Measurements from ENCODE around the gene GDA.
"Not testable (repeated sequence)": the region's sequence is repeated elsewhere in the genome, so short reads cannot be mapped to it uniquely, and the experiment has no call there.

Gene GDA

DNA sequence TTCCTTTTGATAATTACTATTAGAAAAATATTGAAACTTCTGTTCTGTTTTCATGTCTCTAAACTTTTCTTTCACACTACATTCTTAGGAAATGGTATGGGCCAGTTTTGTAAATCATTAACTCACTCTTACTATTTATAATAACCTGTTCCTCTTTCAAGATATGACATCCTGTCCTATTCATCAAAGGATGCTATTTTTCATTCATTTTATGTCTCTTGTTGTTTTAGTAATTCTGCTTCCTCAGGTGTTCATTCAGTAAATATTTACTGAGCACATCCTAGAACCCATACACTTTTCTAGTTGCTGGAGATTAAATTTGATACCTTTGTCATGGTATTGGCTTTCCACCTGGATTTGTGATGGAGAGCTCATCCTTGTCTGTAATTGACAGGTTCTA lies 58.0 kb downstream of the GDA start:
- DNase-seq (ENCODE audit: low read depth in 2 of 2) = no peak

DNA sequence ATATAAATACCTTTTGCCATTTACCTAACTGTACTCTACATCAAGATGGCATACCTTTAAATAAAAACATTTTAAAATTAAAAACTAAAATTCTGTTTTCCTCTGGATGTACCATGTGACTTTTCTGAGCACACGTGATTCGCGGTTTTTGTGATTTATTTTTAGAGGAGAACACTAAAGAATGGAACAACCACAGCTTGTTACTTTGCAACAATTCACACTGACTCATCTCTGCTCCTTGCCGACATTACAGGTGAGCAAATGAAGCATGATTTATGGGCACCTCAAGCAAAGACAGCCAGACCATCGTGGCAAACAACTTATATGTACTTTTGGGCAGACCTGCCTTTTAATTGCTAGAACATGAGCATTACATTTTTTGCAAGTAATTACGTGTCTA lies 61.3 kb downstream of the GDA start:
- no peak for DNase-seq (ENCODE audit: low read depth in 2 of 2)

DNA sequence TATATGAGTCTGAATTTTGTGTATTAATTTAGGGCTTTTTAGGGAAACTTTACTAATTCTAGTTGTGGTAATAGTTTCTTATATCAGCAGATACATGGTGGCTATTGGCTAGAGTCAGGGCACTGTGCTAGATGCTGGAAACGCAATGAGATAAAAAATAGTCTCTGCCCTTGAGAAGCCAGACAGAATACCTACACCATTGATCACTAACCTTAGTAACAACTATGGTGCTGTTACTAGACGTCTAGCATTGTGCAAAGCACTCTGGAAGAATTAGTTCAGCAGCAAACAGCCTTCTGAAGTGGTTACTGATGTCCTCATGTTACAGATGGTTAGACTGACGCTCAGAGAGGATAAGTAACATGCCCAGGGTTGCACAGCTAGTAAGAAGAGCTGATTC lies 61.8 kb downstream of the GDA start:
- no peak for DNase-seq (ENCODE audit: low read depth in 2 of 2)

DNA sequence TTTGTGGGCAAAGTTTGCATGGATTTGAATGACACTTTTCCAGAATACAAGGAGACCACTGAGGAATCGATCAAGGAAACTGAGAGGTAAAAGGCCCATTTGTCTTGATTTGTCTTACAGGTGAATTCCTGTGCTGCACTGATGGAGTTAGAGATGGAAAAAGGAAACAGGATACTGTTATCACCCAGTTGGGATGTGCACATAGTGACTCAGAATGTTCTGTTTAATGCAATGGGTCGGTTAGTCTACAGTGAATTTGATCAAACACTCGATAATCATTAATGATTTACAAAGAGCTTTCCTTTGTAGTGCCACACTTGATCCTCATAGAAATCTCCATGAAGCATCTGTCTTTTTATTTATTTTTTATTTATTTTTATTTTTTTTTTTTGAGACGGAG lies 64.7 kb downstream of the GDA start:
- no peak for DNase-seq (ENCODE audit: low read depth in 2 of 2)

DNA sequence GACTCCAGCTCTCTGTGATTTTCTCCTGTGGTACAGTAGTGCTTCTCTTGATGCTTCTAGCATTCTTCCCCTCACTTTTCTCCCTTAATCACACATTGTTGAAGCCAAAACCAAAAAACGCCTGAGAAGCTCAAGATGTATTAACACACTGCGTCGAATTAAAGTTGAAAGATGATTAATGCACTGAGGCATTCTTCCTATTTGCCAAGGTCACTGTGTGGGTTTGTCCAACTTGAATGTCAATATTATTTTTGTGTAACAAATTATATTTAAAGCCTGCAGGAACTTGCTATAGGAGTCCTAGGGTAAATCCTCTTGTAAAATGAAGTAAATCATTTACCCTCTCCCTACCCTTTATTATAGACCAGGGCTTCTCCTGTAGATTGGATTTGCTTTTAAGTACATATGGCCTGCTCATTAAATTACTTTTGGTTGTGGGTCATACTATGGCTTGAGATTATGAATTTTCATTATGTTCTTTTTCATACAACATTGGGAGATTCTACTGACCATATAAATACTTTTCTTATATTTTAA lies 68.1 kb downstream of the GDA start:
- DNase-seq (ENCODE audit: low read depth in 2 of 2) = no peak

DNA sequence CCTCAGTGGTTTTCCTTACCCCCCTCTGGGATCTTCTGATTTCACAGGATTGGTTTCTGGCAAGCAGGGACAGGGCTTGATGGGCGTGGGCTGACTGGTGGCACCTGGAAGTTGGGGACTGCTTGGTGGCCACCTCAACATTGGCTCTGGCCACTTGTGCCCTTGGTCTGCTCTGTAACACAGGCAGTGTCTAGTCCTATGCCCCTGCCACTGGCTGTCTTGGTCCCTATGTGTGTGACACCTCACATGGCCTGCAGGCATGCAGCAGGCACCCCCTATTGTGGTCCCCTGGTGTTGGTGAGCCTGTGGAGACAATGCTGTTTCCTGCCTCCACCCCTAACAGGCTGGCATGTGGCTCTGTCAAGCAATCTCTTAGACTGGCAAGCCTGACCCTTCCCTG lies 71.3 kb downstream of the GDA start:
- DNase-seq (ENCODE audit: low read depth in 2 of 2) = no peak

DNA sequence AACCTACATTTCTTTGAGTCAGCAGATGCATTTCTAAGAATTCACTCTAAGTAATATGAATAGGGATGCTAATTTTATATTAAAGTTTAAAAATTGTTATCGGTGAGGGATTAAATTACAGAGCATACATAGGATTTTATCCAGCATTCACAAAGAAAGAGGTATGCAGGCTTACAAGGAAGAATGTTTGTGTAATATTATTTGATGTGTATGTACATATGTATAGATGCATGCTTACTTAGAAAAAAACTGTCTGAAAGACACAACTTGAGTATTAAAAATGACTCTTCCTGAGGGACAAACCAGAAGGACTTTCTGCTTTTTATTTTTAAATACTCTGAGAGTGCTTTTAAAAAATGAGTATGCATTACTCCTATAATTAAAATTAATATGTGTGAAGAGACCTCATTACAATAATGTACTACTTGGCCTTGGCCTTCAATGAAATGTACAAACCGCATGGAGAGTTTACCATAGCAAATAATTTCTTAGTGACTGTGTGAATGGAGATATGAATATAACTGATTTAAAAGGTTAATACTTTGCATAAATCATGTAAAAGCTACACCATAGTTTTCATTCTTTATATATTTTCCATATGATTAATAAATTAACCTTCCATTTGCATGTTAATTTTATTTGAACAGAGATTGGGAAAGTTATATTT lies 77.0 kb downstream of the GDA start:
- no peak for DNase-seq (ENCODE audit: low read depth in 2 of 2)

DNA sequence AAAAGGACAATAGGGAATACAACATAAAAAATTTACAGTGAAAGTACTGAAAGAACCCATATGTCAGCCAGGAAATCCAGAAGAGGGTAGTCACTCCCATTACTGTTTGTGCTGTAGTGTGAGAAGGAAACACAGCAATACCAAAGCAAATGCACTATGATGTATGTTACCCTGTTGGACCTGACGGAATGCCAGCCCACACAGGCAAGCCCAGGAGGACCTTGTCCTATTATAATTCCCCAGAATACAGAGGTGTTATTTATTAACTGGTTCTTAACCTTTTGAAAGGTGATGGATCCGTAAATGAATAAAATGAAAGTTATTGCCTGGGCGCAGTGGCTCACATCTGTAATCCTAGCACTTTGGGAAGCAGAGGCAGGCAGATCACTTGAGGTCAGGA lies 79.0 kb downstream of the GDA start:
- no peak for DNase-seq (ENCODE audit: low read depth in 2 of 2)

DNA sequence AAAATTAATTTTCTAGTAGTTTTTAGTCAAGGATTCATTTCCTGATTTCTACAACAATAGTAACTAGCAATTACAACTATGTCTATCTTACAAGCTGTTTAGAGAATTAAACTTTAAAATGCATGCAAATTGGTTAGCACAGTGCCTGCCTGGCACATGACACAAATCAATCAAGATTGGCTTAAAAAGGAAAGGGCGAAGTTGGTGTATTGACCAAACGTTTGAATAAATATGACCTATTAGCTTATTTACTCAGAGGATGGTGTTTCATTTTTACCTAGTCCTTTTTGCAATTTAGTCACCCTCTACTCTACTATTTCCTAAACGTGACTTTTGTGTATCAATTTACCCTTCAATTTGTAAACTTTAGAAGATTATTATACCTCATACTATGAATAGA lies 83.5 kb downstream of the GDA start:
- no peak for DNase-seq (ENCODE audit: low read depth in 2 of 2)

DNA sequence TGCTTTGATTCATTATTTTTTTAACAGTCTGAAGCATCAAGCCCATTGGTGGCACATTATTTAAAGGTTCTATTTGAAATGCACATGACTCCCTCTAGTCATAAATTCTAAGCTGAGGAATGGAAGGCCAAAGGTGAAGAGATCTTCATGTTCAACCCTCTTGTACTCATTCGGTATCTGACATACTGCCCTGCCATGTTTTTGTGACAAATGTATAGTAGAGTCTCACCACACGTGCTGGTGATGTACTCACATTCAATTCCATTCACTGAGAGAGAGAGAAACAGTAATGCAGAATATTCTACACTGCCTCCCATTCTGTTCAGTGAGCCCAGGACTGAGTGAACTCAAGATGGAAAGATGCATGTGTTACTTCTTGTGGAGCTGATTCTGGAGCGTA lies 98.3 kb downstream of the GDA start:
- DNase-seq (ENCODE audit: low read depth in 2 of 2) = no peak

DNA sequence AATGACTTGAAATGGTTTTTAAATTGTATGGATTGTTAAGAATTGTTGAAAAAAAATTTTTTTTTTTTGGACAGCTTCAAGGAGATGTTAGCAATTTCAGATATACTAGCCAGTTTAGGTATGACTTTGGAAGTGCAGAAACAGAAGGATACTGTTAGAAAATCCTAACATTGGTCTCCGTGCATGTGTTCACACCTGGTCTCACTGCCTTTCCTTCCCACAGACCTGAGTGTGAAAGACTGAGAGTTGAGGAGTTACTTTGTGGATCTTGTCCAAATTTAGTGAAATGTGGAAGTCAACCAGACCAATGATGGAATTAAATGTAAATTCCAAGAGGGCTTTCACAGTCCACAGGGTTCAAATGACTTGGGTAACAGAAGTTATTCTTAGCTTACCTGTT lies 102.3 kb downstream of the GDA start:
- no peak for DNase-seq (ENCODE audit: low read depth in 2 of 2)

DNA sequence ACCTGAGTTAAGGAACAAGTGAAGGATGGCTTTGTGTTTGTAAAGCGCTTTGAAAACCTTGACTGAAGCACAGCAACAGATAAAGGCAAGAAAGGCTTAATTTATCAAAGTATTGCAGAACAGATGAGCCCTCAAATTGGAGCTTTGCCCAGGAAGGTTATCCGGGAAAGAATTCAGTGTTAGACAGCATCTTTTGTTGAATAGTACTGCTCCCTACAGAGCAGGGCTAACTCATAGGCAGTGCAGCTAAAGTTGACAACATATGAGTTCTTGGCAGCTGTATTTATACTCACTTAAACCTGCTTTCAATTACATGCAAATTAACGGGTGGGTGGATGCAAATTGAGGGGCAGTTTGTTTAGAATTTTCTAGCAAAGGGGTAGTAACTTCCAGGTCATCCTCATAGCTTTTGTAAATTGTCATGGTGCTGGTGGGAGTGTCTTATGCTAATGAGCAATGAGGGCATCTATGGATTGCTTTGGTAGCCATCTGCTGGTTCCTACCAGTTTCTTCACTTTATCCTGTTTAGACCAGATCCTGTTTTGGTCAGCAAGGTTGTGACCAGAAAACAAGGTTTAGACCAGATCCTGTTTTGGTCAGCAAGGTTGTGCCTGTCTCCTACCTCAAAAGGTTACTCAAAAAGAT lies 105.8 kb downstream of the GDA start:
- no peak for DNase-seq (ENCODE audit: low read depth in 2 of 2)

DNA sequence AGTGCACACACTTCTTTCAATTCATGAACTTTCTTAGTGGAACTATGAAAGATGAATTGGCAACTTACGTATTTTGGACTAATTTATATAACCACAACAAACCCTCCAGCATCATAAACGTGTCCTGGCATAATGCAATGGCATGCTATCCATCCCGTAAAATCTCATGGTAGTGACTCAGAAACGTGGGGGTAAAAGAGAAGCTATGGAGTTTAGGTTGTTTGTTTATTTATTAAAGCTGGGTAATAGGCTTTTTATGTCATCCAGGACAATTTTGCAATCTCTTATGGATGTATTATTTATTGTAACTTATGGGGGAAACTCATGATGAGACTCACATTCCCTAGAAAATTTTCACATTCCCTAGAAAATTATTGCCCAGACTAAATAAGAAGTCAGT lies 106.3 kb downstream of the GDA start:
- DNase-seq (ENCODE audit: low read depth in 2 of 2) = no peak

DNA sequence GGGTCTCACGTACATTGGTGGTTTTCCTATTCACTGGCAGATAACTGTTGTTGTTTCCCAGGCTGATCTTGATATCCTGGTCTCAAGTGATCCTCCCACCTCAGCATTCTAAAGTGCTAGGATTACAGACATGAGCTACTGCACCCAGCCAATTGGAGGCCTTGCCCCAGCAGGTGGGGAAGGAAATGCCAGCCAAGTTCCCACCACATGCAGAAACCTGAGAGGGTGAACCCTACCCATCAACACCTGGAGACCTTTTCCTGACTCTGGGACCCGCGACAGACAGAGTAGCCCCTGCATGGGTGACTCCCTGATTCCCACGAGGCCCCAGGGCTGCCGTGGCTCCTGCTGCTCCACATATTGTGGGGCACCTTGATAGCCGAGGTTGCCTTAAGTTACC lies 107.7 kb downstream of the GDA start:
- DNase-seq (ENCODE audit: low read depth in 2 of 2) = no peak

DNA sequence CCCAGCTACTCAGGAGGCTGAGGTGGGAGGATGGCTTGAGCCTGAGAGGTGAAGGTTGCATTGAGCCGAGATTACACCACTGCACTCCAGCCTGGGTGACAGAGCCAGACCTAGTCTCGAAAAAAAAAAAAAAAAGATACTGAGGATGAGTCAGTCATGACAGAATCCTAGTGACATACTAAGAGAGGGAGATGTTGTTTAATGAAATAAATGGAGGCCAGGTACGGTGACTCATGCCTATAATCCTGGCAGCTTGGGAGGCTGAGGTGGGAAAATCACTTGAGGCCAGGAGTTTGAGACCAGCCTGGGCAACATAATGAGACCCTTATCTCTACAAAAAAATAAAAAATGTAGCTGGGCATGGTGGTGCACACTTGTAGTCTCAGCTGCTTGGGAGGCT lies 108.6 kb downstream of the GDA start:
- no peak for DNase-seq (ENCODE audit: low read depth in 2 of 2)

DNA sequence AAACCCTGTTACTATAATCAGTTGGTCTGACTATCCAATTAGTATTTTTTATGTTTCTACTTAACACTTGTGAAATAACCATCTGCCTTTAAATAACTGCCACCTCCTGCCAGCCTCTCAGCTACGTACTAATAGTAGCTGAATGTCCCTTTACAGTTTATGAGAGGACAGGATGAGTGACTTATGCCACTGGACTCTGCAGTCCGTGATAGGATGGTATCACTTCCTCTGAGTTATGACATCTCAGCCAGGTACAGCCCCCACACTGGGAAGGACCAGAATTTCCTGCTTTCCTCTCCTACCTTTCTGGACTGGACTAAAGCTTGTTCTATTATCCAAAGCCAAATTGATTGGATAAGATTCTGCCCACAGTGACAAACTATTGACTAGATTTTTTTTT lies 112.8 kb downstream of the GDA start:
- DNase-seq (ENCODE audit: low read depth in 2 of 2) = no peak

DNA sequence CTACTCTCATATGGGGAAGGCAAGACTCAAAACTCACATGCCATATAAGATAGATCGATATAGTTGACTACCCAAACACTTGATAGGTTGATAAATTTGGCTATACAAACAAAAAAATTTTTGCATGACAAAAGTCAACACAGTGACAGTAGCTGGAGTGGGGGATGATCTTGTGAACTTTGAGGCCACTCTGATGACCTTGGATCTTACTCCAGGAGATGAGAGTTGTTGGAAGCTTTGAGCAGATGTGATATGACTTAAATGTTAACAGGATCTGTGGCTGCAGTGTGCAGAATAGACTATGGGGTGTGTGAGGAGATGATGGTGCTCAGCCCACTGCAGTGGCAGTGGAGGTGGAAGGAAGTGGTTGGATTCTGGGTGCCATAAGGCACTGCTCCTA lies 114.3 kb downstream of the GDA start:
- no peak for DNase-seq (ENCODE audit: low read depth in 2 of 2)

DNA sequence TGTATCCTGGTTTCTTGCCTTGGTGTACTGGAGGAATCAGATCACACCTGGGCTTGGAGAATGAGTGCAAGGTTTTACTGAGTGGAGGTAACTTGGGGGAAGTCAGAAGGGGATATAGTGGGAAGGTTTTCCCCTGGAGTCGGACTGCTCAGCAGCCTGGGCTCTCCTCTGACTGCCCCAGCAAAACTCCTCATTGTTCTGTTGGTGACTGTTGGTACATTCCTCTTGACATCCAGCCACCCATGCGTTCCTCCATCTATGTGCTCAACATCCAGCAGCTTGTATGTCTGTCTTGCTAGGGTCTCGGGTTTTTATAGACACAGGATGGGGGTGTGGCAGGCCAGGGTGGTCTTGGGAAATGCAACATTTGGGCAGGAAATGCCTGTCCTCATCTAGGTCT lies 119.7 kb downstream of the GDA start:
- no peak for DNase-seq (ENCODE audit: low read depth in 2 of 2)

DNA sequence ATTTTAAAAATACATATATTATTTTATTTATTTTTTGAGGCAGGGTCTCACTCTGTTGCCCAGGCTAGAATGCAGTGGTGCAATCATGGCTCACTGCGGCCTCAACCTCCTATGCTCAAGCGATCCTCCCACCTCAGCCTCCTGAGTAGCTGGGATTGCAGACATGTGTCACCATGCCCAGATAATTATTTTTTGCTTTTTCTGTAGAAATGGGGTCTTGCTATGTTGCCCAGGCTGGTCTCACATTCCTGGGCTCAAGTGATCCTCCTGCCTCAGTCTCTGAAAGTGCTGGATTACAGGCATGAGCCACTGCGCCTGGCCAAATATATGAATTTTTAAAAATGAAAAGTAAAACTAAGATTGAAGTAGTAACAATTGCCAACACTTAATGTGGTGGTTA lies 121.1 kb downstream of the GDA start:
- DNase-seq (ENCODE audit: low read depth in 2 of 2) = not testable (repeated sequence)

DNA sequence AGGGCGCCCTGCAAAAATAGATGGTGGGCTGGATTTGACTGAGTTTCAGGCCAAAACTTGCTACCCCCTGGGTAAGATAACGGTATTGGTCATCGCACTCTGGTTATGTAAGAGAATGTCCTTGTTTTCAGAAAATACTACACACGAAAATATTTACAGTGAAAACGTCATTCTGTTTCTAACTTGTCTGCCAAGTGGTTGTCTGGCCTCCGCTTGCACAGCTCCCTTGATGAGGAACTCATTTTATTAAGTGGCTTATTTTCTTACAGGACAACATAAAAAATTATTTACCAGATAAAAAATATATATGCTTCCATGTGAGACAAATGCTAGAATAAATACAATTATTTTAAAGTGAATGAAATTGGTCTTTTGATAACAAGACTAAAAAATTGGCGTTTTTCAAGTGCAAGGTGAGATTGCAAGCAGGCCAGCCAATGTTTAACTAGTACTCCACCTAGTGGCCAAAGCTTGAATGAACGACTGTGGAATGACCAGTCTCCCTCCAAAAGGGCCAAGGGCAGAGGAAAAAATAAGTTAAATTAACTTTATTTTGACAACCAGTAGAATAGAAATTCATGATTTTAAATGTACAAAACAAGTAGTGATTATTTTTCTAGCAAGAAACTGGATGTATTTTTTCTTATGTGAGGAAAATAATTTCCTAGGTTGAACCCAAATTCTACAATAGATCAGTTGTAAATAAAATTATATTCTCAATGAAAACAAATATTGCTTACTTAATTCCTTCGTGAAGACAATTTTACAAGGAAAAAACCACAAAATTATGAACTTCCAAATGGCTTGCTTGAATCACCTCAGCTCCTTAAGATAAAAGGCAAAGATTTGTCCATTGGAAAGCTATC lies 122.6 kb downstream of the GDA start:
- DNase-seq (ENCODE audit: low read depth in 2 of 2) = peak; percentile 2 to 14

DNA sequence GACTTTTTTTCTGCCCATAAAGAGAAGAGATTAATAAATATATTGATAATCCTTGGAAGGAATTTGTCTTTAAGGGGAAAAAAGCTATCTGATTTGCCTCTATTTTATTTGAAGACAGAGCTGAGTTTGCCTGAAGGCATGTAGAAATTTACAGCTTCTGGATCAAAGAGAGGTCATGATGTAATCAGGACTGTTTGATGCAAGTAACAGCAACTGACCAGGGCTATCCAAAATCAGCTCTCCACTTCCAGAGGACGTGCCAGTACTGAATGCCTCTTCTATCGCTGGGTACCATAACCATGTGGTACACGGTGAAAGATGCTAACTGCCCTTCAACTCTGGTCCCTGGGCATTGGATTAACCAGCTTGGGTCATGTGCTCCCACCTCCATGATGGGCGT lies 125.2 kb downstream of the GDA start:
- no peak for DNase-seq (ENCODE audit: low read depth in 2 of 2)

DNA sequence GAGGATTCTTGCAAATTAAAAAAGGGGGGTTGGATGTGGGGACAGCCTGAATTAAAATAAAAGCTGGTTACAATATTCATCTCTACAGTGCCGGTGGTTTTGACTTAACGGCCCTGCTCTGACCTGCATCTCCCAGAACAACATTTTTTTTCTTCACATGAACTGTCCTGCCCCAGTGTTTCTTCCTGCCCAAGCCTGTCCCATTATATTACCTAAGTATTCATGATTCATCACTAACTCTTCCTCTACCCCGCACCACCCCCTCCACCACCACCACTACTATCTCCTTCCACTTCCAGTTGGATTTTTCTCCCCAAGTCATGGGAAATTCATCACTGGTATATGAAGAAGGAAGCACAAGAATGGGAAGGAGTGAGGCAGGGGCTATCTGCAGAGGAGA lies 125.7 kb downstream of the GDA start:
- no peak for DNase-seq (ENCODE audit: low read depth in 2 of 2)

DNA sequence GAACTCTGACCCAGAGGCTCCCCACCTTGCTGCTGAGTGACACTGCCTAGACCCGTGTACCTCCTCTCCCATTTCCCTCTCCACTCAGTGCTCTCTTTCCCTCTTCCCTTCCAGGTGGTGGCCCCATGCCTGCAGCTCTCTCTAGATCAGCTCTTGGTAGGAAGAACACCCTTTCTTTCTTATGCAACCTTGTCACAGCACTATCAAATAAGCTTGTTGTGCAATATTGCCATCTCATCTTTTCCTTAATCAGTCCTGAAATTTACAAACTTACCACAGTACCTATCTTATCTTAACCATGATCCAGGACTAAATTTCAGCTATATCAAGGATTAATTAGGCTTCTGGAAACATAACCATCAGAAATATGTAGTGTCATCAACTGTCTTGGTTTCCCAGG lies 127.2 kb downstream of the GDA start:
- DNase-seq (ENCODE audit: low read depth in 2 of 2) = no peak
